Measurements from ENCODE around the gene KLF14.

Gene KLF14

DNA sequence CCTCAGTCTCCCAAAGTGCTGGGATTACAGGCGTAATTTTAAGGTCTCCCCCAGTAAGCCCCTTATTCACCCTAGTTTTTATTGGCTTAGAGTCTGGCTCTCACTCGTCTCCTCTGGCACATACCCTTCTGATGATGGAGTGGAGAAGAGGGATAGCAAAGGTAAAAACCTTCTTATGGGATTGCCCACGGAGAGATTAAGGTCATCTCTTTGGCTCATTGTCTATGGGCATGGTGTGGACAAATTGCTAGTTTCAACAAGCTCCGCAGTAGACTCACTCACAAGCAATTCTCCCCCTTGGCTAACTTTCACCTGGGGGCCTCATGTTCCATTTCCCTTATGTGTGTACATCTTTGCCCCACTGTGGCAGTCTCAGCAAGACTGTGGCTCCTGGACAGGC, 25.2 kb downstream of the KLF14 start:
- Histone ChIP-seq H2AFZ (ENCODE audit: low read depth, low read length, severe bottlenecking) (no peak overlapping the region), H3K4me3 (ENCODE audit: insufficient read depth, low read length, poor library complexity, severe bottlenecking) (no peak overlapping the region), H3K27ac (ENCODE audit: low read depth, low read length) (no peak overlapping the region), H3K36me3 (ENCODE audit: low read length) (no peaks in the 10 kb centered on the region), H3K9me2 (replicated peaks; ENCODE audit: insufficient read depth, low read length) (no peaks in the 10 kb centered on the region), H3K27me3 (ENCODE audit: low read length) (no peaks in the 10 kb centered on the region), H3K4me2 (ENCODE audit: low read depth, low read length, poor library complexity, severe bottlenecking) (no peak overlapping the region), H3K79me2 (ENCODE audit: insufficient read depth, low read length) (no peaks in the 10 kb centered on the region), H3K9me3 (ENCODE audit: insufficient read depth, low read length) (no peaks in the 10 kb centered on the region), H3K9ac (ENCODE audit: low read length) (no peak overlapping the region), H4K20me1 (ENCODE audit: low read depth, low read length) (no peaks in the 10 kb centered on the region), H3F3A (ENCODE audit: insufficient read depth) (no peaks in the 10 kb centered on the region)
- TF ChIP-seq EZH2phosphoT487 (conservative IDR thresholded peaks at IDR 0.05; ENCODE audit: low read length) = no peak
- TF ChIP-seq, protein P1, sequence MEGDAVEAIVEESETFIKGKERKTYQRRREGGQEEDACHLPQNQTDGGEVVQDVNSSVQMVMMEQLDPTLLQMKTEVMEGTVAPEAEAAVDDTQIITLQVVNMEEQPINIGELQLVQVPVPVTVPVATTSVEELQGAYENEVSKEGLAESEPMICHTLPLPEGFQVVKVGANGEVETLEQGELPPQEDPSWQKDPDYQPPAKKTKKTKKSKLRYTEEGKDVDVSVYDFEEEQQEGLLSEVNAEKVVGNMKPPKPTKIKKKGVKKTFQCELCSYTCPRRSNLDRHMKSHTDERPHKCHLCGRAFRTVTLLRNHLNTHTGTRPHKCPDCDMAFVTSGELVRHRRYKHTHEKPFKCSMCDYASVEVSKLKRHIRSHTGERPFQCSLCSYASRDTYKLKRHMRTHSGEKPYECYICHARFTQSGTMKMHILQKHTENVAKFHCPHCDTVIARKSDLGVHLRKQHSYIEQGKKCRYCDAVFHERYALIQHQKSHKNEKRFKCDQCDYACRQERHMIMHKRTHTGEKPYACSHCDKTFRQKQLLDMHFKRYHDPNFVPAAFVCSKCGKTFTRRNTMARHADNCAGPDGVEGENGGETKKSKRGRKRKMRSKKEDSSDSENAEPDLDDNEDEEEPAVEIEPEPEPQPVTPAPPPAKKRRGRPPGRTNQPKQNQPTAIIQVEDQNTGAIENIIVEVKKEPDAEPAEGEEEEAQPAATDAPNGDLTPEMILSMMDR (IDR thresholded peaks at IDR 0.05; ENCODE audit: insufficient read depth, low read length, poor library complexity, severe bottlenecking) = no peak

DNA sequence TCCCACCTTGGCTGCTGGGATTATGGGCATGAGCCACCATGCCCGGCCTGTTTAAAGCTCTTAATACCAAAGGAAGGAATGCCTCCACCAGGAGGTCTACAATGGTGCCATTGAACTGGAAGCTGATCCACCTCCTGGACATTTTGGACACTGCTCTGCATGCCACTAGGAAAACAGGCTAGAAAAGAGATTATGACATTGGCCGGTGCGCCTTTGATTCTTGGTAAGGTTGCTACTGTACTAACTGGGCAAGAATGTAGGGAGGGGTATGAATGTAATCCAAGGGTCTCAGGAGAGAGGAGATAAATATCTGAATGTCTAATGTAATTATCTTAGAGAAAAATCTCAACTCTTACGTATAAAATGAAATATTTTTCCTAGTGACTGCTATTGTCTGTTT, 26.0 kb downstream of the KLF14 start:
- Histone ChIP-seq H3K79me2 (ENCODE audit: insufficient read depth, low read length) (no peaks in the 10 kb centered on the region), H3K9me3 (ENCODE audit: insufficient read depth, low read length) (no peaks in the 10 kb centered on the region), H2AFZ (ENCODE audit: low read depth, low read length, severe bottlenecking) (no peak overlapping the region), H3F3A (ENCODE audit: insufficient read depth) (no peaks in the 10 kb centered on the region), H3K27me3 (ENCODE audit: low read length) (no peaks in the 10 kb centered on the region), H3K9me2 (replicated peaks; ENCODE audit: insufficient read depth, low read length) (no peaks in the 10 kb centered on the region), H3K27ac (ENCODE audit: low read depth, low read length) (no peak overlapping the region), H4K20me1 (ENCODE audit: low read depth, low read length) (no peaks in the 10 kb centered on the region), H3K36me3 (ENCODE audit: low read length) (no peaks in the 10 kb centered on the region), H3K9ac (ENCODE audit: low read length) (no peak overlapping the region), H3K4me3 (ENCODE audit: insufficient read depth, low read length, poor library complexity, severe bottlenecking) (no peak overlapping the region), H3K4me2 (ENCODE audit: low read depth, low read length, poor library complexity, severe bottlenecking) (no peak overlapping the region)
- TF ChIP-seq, protein P1 (IDR thresholded peaks at IDR 0.05; ENCODE audit: insufficient read depth, low read length, poor library complexity, severe bottlenecking) = no peak
- TF ChIP-seq EZH2phosphoT487 (conservative IDR thresholded peaks at IDR 0.05; ENCODE audit: low read length) = no peak

DNA sequence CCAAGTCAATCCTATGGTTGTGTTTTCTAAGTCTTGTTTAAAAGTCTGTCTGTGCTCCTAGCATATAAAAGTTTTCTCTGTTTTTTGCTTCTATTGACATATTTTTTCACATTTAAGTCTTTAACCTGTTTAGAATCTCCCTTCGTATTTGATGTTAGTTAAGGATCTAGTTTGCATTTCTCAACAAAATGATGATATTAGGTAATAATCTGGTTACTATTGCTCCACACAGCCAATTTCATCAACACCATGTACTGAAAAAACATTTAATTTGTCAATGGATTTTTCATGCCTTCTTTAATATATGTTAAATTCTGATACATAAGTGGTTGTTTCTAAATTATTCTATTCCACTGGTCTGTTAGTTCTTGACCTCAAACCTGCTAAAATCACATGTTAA, 30.2 kb downstream of the KLF14 start:
- Histone ChIP-seq H3K4me2 (ENCODE audit: low read depth, low read length, poor library complexity, severe bottlenecking) (no peak overlapping the region), H3F3A (ENCODE audit: insufficient read depth) (no peaks in the 10 kb centered on the region), H3K27ac (ENCODE audit: low read depth, low read length) (no peak overlapping the region), H3K79me2 (ENCODE audit: insufficient read depth, low read length) (no peaks in the 10 kb centered on the region), H3K27me3 (ENCODE audit: low read length) (no peaks in the 10 kb centered on the region), H3K9me2 (replicated peaks; ENCODE audit: insufficient read depth, low read length) (no peaks in the 10 kb centered on the region), H3K9me3 (ENCODE audit: insufficient read depth, low read length) (no peaks in the 10 kb centered on the region), H3K9ac (ENCODE audit: low read length) (no peak overlapping the region), H2AFZ (ENCODE audit: low read depth, low read length, severe bottlenecking) (no peak overlapping the region), H3K36me3 (ENCODE audit: low read length) (no peaks in the 10 kb centered on the region), H3K4me3 (ENCODE audit: insufficient read depth, low read length, poor library complexity, severe bottlenecking) (no peak overlapping the region), H4K20me1 (ENCODE audit: low read depth, low read length) (no peaks in the 10 kb centered on the region)
- TF ChIP-seq, protein P1 (IDR thresholded peaks at IDR 0.05; ENCODE audit: insufficient read depth, low read length, poor library complexity, severe bottlenecking) = no peak
- TF ChIP-seq EZH2phosphoT487 (conservative IDR thresholded peaks at IDR 0.05; ENCODE audit: low read length) = no peak
